NCI-H2196 (cell line): ENCODE measurements around the gene CYTH4.

ENCODE experiments used
- DNase-seq: peaks from one replicate; lab custom pipeline; 2025; ENCODE audit not compliant: unreplicated experiment; lab: John Stamatoyannopoulos, UW

The CYTH4 gene

GRCh38 chr22:37343863-37344734, 61.8 kb downstream of the CYTH4 start:
- no peak for DNase-seq

GRCh38 chr22:37344735-37345449, 62.6 kb downstream of the CYTH4 start:
- no peak for DNase-seq

GRCh38 chr22:37345863-37346504, 63.7 kb downstream of the CYTH4 start:
- no peak for DNase-seq

GRCh38 chr22:37346505-37346895, 64.2 kb downstream of the CYTH4 start:
- no peak for DNase-seq

GRCh38 chr22:37349043-37349814, 66.9 kb downstream of the CYTH4 start:
- DNase-seq, result no peak

- no peak for DNase-seq
These were observed 68.9 kb downstream of the CYTH4 start for GRCh38 chr22:37351232-37351631.

- no peak for DNase-seq
These were observed 70.2 kb downstream of the CYTH4 start for GRCh38 chr22:37352481-37352880.

GRCh38 chr22:37353839-37354238, 71.5 kb downstream of the CYTH4 start:
- DNase-seq, result no peak

- no peak for DNase-seq
These were observed 72.0 kb downstream of the CYTH4 start for GRCh38 chr22:37354261-37354660.

GRCh38 chr22:37354670-37355069, 72.4 kb downstream of the CYTH4 start:
- no peak for DNase-seq

GRCh38 chr22:37355174-37355573, 72.9 kb downstream of the CYTH4 start:
- no peak for DNase-seq

GRCh38 chr22:37356922-37357321, 74.6 kb downstream of the CYTH4 start:
- no peak for DNase-seq

GRCh38 chr22:37357446-37358075, 75.3 kb downstream of the CYTH4 start:
- no peak for DNase-seq

- DNase-seq, result no peak
These were observed 76.1 kb downstream of the CYTH4 start for GRCh38 chr22:37358386-37358785.

GRCh38 chr22:37358917-37359316, 76.6 kb downstream of the CYTH4 start:
- DNase-seq, result no peak

GRCh38 chr22:37362621-37363020, 80.3 kb downstream of the CYTH4 start:
- DNase-seq, result no peak

- no peak for DNase-seq
These were observed 81.1 kb downstream of the CYTH4 start for GRCh38 chr22:37363261-37363992.
